Memory B cell (primary cell): ENCODE data around the gene IGSF21.

ENCODE experiments used
- ATAC-seq: fragments of 150-1000 bp; cut with Tn5 transposase; 2 replicates; pipeline ENCODE4 v1.10.0; 2021; ENCODE audit warnings: low read depth, mild to moderate bottlenecking, moderate library complexity
- DNase-seq, 2 donors: peaks; one replicate each; pipeline ENCODE4 v3.0.0; 2022; ENCODE audit warnings: low spot score in 2 of 2
- H3K27ac Mint-ChIP-seq: one replicate; pipeline ENCODE4 v1.8.0; 2022; ENCODE audit warnings: mild to moderate bottlenecking, moderate library complexity, mixed read lengths
- H3K27me3 Mint-ChIP-seq: one replicate; pipeline ENCODE4 v1.8.0; 2022; ENCODE audit warnings: mixed read lengths
- H3K36me3 Mint-ChIP-seq: one replicate; pipeline ENCODE4 v1.8.0; 2022; ENCODE audit warnings: mild to moderate bottlenecking, mixed read lengths
- H3K4me1 Mint-ChIP-seq: one replicate; pipeline ENCODE4 v1.8.0; 2022; ENCODE audit warnings: mixed read lengths
- H3K4me3 Mint-ChIP-seq: one replicate; pipeline ENCODE4 v1.8.0; 2022; ENCODE audit warnings: mild to moderate bottlenecking, moderate library complexity, mixed read lengths
- H3K9me3 Mint-ChIP-seq: one replicate; pipeline ENCODE4 v1.8.0; 2022; ENCODE audit warnings: mixed read lengths

Gene IGSF21

DNA sequence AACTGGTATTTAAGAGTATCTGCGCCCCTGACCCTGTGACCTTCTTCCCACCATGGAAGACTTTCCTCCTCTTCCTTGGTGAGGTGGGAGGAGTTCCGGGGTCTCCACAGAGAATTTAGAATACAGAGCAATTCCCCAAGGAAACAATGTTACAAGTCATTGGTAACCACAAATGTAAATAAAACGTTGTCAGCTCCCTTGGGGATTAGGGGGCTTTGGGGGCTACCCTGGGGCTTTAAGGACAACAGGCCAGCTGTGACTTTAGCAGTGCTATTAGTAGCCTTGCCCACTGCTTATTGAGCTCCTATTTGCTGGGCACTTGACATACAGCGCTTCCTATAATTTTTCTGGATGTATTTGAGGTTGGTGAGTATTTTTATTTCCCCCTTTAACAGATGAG, 69.0 kb downstream of the IGSF21 start:
- no peak for DNase-seq
- Mint-ChIP-seq H3K36me3 (no peaks in the 10 kb centered on the region), H3K4me1 (peaks cover 3% of the 10 kb centered on the region), H3K9me3 (peaks cover 2% of the 10 kb centered on the region), H3K4me3 (no peak overlapping the region), H3K27ac (no peak overlapping the region), H3K27me3 (peaks cover 10% of the 10 kb centered on the region)
- no peak for ATAC-seq

DNA sequence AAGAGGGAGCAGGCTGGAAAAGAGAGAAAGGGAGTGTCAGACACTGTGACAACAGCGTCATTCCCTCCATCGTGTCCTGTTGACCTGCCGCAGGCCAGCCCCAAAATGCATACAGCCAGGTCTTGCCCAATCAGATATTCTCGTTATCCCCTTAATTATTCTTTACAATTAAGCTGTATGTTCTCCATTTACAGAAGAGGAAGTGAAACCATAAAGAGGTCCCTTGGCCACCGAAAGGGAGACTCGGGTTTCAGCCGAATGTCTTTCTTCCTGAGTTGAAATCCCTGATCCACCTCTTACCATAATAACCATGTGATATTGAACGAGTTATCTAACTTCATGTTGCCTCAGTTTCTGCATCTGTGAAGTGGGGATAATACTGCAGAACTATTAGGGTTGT, 70.5 kb downstream of the IGSF21 start:
- H3K27me3 Mint-ChIP-seq = peaks cover 10% of the 10 kb centered on the region
- no peaks in the 10 kb centered on the region for H3K9me3 Mint-ChIP-seq
- H3K4me1 Mint-ChIP-seq = peaks cover 3% of the 10 kb centered on the region
- H3K4me3 Mint-ChIP-seq = no peak overlapping the region
- ATAC-seq (no peak), DNase-seq (no peak)
- H3K27ac Mint-ChIP-seq = no peak overlapping the region
- no peaks in the 10 kb centered on the region for H3K36me3 Mint-ChIP-seq

DNA sequence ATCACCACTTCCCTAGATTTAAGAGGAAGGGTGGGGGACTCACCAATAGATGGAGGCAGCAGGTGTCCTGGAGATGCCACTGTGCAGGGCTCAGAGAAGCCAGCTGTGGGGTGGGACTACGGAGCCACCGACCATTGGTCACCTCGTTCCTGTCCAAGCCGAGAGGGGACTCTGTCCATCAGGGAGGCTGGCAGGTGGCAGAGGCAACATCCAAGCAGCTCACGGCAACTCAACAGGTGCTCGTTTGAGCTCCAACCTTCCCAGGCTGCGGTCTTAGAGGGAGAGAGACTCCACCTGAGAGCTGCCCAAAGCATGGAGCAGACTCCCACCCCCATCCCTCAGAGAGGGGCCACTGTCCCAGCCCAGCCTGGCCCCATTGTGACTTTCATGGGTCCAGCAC, 71.4 kb downstream of the IGSF21 start:
- no peak overlapping the region for H3K27ac Mint-ChIP-seq
- H3K4me3 Mint-ChIP-seq = no peak overlapping the region
- DNase-seq (no peak), ATAC-seq (no peak)
- H3K9me3 Mint-ChIP-seq = no peaks in the 10 kb centered on the region
- no peaks in the 10 kb centered on the region for H3K36me3 Mint-ChIP-seq
- H3K27me3 Mint-ChIP-seq = peaks cover 10% of the 10 kb centered on the region
- peaks cover 3% of the 10 kb centered on the region for H3K4me1 Mint-ChIP-seq

- ATAC-seq (no peak), DNase-seq (no peak)
- no peaks in the 10 kb centered on the region for H3K9me3 Mint-ChIP-seq
- H3K4me3 Mint-ChIP-seq = no peak overlapping the region
- H3K36me3 Mint-ChIP-seq = no peaks in the 10 kb centered on the region
- no peak overlapping the region for H3K27ac Mint-ChIP-seq
- peaks cover 11% of the 10 kb centered on the region for H3K27me3 Mint-ChIP-seq
- H3K4me1 Mint-ChIP-seq = peaks cover 3% of the 10 kb centered on the region
These were observed 75.0 kb downstream of the IGSF21 start for GRCh38 chr1:18182398-18183160.

GRCh38 chr1:18183533-18183932, 75.9 kb downstream of the IGSF21 start:
- Mint-ChIP-seq H3K9me3 (no peaks in the 10 kb centered on the region), H3K4me1 (no peaks in the 10 kb centered on the region), H3K27me3 (peaks cover 9% of the 10 kb centered on the region), H3K36me3 (no peaks in the 10 kb centered on the region), H3K4me3 (no peak overlapping the region), H3K27ac (no peak overlapping the region)
- DNase-seq (no peak), ATAC-seq (no peak)

DNA sequence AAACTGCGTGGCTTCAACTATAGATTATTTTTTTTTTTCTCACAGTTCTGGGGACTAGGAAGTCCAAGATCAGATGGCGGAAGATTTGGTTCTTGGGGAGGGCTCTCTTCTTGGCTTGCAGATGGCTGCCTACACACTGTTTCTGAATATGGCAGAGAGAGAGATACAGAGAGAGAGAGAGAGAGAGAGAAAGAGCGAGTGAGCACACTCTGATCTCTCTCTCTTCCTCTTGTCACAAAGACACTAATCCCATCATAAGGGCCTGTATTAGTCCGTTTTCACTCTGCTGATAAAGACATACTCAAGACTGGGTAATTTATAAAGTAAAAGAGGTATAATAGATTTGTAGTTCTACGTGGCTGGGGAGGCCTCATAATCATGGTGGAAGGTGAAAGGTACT, 79.5 kb downstream of the IGSF21 start:
- no peaks in the 10 kb centered on the region for H3K9me3 Mint-ChIP-seq
- peaks cover 11% of the 10 kb centered on the region for H3K27me3 Mint-ChIP-seq
- H3K4me1 Mint-ChIP-seq = no peaks in the 10 kb centered on the region

GRCh38 chr1:18188820-18189517, 81.4 kb downstream of the IGSF21 start:
- Mint-ChIP-seq H3K27ac (no peak overlapping the region), H3K36me3 (no peaks in the 10 kb centered on the region), H3K9me3 (no peaks in the 10 kb centered on the region), H3K4me1 (no peaks in the 10 kb centered on the region), H3K27me3 (peaks cover 17% of the 10 kb centered on the region), H3K4me3 (no peak overlapping the region)
- ATAC-seq (no peak), DNase-seq (no peak)

More for the DNA sequence above, 79.5 kb downstream of the IGSF21 start:
- DNase-seq (no peak), ATAC-seq (no peak)
- Mint-ChIP-seq H3K36me3 (no peaks in the 10 kb centered on the region), H3K4me3 (no peak overlapping the region), H3K27ac (no peak overlapping the region)

DNA sequence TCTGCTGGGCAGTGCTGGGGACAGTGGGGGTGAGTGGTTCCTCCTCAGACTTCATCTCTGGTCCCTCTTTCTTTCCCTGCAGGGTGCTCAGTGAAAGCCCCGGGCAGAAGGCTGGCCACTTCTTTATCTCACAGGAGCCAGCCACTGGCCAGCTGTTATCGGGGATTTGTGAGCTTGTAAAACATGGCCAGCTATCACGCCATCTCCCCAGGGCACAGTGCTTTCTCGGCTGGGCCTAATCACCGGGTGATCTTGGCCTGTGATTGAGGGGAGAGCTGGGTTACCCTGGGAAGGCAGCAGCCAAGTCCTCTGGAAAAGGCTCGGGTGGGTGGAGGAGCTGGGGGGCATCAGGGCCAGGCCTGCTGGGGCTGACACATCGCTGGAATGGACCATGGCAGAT, 83.0 kb downstream of the IGSF21 start:
- Mint-ChIP-seq H3K9me3 (no peaks in the 10 kb centered on the region), H3K27me3 (peaks cover 13% of the 10 kb centered on the region), H3K36me3 (no peaks in the 10 kb centered on the region), H3K27ac (no peak overlapping the region), H3K4me3 (no peak overlapping the region), H3K4me1 (no peaks in the 10 kb centered on the region)
- ATAC-seq (no peak), DNase-seq (no peak)

- H3K27me3 Mint-ChIP-seq = peaks cover 17% of the 10 kb centered on the region
- no peaks in the 10 kb centered on the region for H3K9me3 Mint-ChIP-seq
- ATAC-seq = no peak
- no peak overlapping the region for H3K27ac Mint-ChIP-seq
- no peaks in the 10 kb centered on the region for H3K4me1 Mint-ChIP-seq
- H3K4me3 Mint-ChIP-seq = no peak overlapping the region
- DNase-seq = no peak
- no peaks in the 10 kb centered on the region for H3K36me3 Mint-ChIP-seq
These were observed 83.4 kb downstream of the IGSF21 start for GRCh38 chr1:18191037-18191436.

- H3K36me3 Mint-ChIP-seq = no peaks in the 10 kb centered on the region
- H3K27me3 Mint-ChIP-seq = peaks cover 17% of the 10 kb centered on the region
- no peak overlapping the region for H3K27ac Mint-ChIP-seq
- H3K4me1 Mint-ChIP-seq = no peaks in the 10 kb centered on the region
- no peak overlapping the region for H3K4me3 Mint-ChIP-seq
- H3K9me3 Mint-ChIP-seq = no peaks in the 10 kb centered on the region
- no peak for ATAC-seq
- no peak for DNase-seq
These were observed 84.0 kb downstream of the IGSF21 start for GRCh38 chr1:18191481-18192155.

DNA sequence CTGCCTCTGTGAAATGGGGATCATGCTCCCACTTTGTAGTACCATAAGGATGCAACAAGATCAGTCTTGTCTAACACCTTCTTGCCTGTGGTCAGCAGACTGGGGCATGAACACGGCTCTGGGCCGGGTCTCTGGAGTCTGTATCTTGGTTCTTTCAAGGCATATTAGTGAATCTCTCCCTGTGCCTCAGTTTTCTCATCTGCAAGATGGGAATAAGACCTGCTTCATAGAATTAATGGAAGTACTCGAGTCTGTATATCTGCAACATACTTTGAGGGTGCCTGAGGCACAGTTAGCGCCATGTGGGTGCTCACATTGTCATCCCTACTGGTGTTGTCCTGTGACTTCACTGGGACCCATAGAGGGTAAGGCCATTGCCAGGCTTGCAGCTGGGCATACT, 84.6 kb downstream of the IGSF21 start:
- Mint-ChIP-seq H3K36me3 (no peaks in the 10 kb centered on the region), H3K4me1 (no peaks in the 10 kb centered on the region), H3K9me3 (no peaks in the 10 kb centered on the region), H3K27me3 (peaks cover 14% of the 10 kb centered on the region), H3K27ac (no peak overlapping the region), H3K4me3 (no peak overlapping the region)
- ATAC-seq (no peak), DNase-seq (no peak)

GRCh38 chr1:18192974-18193373, 85.4 kb downstream of the IGSF21 start:
- no peak for ATAC-seq
- Mint-ChIP-seq H3K27ac (no peak overlapping the region), H3K4me1 (no peaks in the 10 kb centered on the region), H3K27me3 (peaks cover 14% of the 10 kb centered on the region), H3K9me3 (no peaks in the 10 kb centered on the region), H3K36me3 (no peaks in the 10 kb centered on the region), H3K4me3 (no peak overlapping the region)
- DNase-seq = no peak

DNA sequence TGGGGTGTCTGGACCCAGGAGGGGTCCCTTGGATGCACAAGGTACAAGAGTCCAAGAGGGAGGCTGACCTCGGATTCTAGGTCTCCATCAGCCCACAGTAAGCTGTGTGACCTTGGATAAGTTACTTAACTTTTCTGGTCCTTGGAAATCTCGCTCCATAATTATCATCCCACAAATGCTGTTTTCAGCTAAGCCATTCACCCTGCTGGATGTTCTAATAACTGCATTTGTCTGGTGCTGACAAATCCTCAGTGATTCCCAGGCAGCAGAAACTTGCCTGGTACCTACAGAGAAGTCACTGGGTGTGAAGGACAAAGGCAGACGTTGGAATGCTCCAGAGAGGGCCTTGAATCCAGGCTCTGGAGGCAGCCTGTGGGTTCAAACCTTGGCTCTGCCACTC, 89.7 kb downstream of the IGSF21 start:
- DNase-seq (no peak), ATAC-seq (no peak)
- H3K9me3 Mint-ChIP-seq = peaks cover under 1% of the 10 kb centered on the region
- H3K27ac Mint-ChIP-seq = no peak overlapping the region
- H3K27me3 Mint-ChIP-seq = peaks cover 22% of the 10 kb centered on the region
- no peaks in the 10 kb centered on the region for H3K4me1 Mint-ChIP-seq
- no peaks in the 10 kb centered on the region for H3K36me3 Mint-ChIP-seq
- no peak overlapping the region for H3K4me3 Mint-ChIP-seq

GRCh38 chr1:18198260-18198659, 90.7 kb downstream of the IGSF21 start:
- no peak for DNase-seq
- H3K27ac Mint-ChIP-seq = no peak overlapping the region
- H3K27me3 Mint-ChIP-seq = peaks cover 21% of the 10 kb centered on the region
- no peak for ATAC-seq
- no peak overlapping the region for H3K4me3 Mint-ChIP-seq
- H3K36me3 Mint-ChIP-seq = no peaks in the 10 kb centered on the region
- H3K4me1 Mint-ChIP-seq = no peaks in the 10 kb centered on the region
- H3K9me3 Mint-ChIP-seq = peaks cover 1% of the 10 kb centered on the region
